BJ (cell line): ENCODE results near the gene ZNF573. TPM values are rescaled to one million over a fixed set of nuclear protein-coding genes. Genes with fewer than 3 reads are reported as not detected.
A peak's percentile ranks its signal among the peaks of the same experiment; 100 is the strongest.

Source experiments
- CTCF ChIA-PET: fragments of 350-600 bp; formaldehyde crosslinking; extraction: SDS; loops from one replicate; lab custom pipeline; 2021; ENCODE audit warnings: antibody characterized with exemption, inconsistent platforms; lab: Yijun Ruan, JAX
- POLR2A ChIA-PET: fragments of 300-600 bp; sonication (Branson Sonifier 250); formaldehyde crosslinking; extraction: SDS; loops from one replicate; lab custom pipeline; 2021; ENCODE audit warnings: antibody characterized with exemption; lab: Charles Lee
- DNase-seq: peaks from one replicate; pipeline ENCODE4 v3.0.0-alpha.2; 2011; ENCODE audit warnings: low read depth
- H3K27me3 ChIP-seq: 2 replicates; pipeline ENCODE4 v1.6.0; 2011; ENCODE audit warnings: low read length; ENCODE audit not compliant: control insufficient read depth, insufficient read depth
- H3K36me3 ChIP-seq: 2 replicates; pipeline ENCODE4 v1.5.1; 2011; ENCODE audit warnings: low read length; ENCODE audit not compliant: control insufficient read depth, insufficient read depth
- H3K4me3 ChIP-seq: 2 replicates; pipeline ENCODE4 v1.5.1; 2011; ENCODE audit warnings: low read depth, mild to moderate bottlenecking, control low read depth, low read length
- polyA plus RNA-seq: library from polyadenylated mRNA; depleted of rRNA; stranded (reverse); fragments of >200 nt; gene quantifications from 2 replicates; pipeline ENCODE4 v1.2.3, GENCODE V29; 2011
- TF ChIP-seq, protein P1 (sequence below): IDR thresholded peaks from 2 replicates; pipeline ENCODE4 v1.5.1; 2011; ENCODE audit warnings: low read depth, mild to moderate bottlenecking, control low read depth, inconsistent platforms, low read length, moderate library complexity; ENCODE audit not compliant: insufficient read depth

ZNF573 gene
- polyA plus RNA-seq, 1 experiment: 0.90 TPM

- ChIA-PET POLR2A (no interaction called here), CTCF (no interaction called here)
- TF ChIP-seq, protein P1, sequence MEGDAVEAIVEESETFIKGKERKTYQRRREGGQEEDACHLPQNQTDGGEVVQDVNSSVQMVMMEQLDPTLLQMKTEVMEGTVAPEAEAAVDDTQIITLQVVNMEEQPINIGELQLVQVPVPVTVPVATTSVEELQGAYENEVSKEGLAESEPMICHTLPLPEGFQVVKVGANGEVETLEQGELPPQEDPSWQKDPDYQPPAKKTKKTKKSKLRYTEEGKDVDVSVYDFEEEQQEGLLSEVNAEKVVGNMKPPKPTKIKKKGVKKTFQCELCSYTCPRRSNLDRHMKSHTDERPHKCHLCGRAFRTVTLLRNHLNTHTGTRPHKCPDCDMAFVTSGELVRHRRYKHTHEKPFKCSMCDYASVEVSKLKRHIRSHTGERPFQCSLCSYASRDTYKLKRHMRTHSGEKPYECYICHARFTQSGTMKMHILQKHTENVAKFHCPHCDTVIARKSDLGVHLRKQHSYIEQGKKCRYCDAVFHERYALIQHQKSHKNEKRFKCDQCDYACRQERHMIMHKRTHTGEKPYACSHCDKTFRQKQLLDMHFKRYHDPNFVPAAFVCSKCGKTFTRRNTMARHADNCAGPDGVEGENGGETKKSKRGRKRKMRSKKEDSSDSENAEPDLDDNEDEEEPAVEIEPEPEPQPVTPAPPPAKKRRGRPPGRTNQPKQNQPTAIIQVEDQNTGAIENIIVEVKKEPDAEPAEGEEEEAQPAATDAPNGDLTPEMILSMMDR: no peak
- no peak for DNase-seq
- Histone ChIP-seq H3K27me3 (no peaks in the 10 kb centered on the region), H3K36me3 (peaks cover 2% of the 10 kb centered on the region; the same call in 1 of the 2 replicates), H3K4me3 (no peak overlapping the region)
Measured at GRCh38 chr19:37738371-37738770, 41.0 kb downstream of the ZNF573 start.

- ChIA-PET POLR2A (no interaction called here), CTCF (interaction anchor here (1.0 kb wide), 1 partner anchor 10 kb away, joined by 4 read pairs; no protein-coding TSS in a partner anchor)
- Histone ChIP-seq H3K36me3 (no peaks in the 10 kb centered on the region), H3K4me3 (no peak overlapping the region), H3K27me3 (no peaks in the 10 kb centered on the region)
- TF ChIP-seq, protein P1: no peak
- no peak for DNase-seq
Measured at GRCh38 chr19:37725181-37725580, 54.2 kb downstream of the ZNF573 start.

DNA sequence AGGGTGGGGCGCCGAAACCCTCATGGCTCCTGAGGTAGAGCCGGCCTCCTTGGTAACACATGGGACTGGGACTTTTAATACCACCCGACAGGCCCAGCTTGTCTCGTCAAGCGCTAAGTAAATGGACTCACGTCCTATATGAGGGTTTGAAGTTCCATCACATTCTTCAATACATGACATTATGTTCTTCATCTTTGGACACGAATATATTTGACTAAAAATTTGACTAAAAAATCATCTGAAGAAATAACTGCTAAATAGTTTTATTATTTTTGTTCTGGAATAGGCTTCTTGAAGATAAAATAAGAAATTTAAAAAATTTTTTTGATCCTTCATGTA, 59.5 kb downstream of the ZNF573 start:
- CTCF ChIA-PET: interaction anchor here (1.6 kb wide), 1 partner anchor 18 kb away, joined by 3 read pairs; no protein-coding TSS in a partner anchor
- no peaks in the 10 kb centered on the region for H3K36me3 ChIP-seq
- no peak for DNase-seq
- POLR2A ChIA-PET: no interaction called here
- TF ChIP-seq, protein P1: no peak
- no peaks in the 10 kb centered on the region for H3K27me3 ChIP-seq
- peak overlapping the region; percentile 72 for H3K4me3 ChIP-seq

DNA sequence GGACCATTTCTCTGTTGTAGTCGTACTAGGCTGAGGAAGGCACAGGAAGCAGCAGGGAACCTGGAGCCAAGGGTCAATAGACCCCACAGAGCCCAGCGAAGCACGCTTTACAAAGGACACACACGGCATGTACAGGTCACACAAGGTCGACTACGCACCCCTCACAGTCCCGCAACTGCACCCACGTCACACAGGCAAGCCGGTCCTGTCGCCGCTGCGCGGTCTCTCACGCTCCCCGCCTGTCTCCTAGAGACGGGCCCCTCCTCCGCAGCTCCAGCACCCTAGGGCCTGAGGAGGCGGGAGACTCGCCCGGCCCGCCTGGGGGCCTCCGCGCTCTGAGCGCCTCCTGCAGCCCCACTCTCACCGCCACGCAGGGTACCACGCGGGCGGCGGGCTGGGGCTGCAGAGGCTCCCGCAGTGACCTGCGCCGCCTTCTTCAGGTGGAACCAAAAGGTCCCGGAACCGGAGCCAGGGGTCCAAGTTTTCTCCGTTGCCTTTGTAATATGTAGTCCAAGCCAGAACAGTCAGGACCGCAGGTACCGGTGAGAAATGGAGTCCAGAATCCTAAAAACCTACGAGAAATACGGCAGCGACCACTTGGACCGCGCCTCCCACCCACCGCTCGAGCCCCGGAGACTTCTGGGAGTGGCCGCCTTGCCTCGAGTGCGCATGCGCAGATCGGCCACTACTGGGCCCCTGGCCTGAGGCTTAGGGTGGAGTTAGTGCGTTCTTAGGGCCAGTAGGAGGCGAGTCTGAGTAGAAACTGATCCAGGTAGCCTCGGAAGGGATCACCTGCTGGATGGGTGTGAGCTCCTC, 60.1 kb downstream of the ZNF573 start, which contains the start of gene ZNF607:
Gene ZNF607 (minus strand): TSS at position 651 of the 816 bp plus-strand sequence. CDS start 8,143 bp downstream, outside the sequence.
- TF ChIP-seq, protein P1: peak; percentile 79
- peak; percentile 44 for DNase-seq
- POLR2A ChIA-PET: no interaction called here
- H3K4me3 ChIP-seq: peak within 1 kb of the TSS; percentile 72
- no peaks in the 10 kb centered on the region for H3K36me3 ChIP-seq
- H3K27me3 ChIP-seq: no peaks in the 10 kb centered on the region
- CTCF ChIA-PET: interaction anchor here (1.6 kb wide), 1 partner anchor 18 kb away, joined by 3 read pairs; no protein-coding TSS in a partner anchor

GRCh38 chr19:37718304-37718703, 61.1 kb downstream of the ZNF573 start:
- no peak for DNase-seq
- POLR2A ChIA-PET: no interaction called here
- no peaks in the 10 kb centered on the region for H3K27me3 ChIP-seq
- H3K4me3 ChIP-seq: peak overlapping the region; percentile 72
- no peaks in the 10 kb centered on the region for H3K36me3 ChIP-seq
- TF ChIP-seq, protein P1: no peak
- CTCF ChIA-PET: no interaction called here
